Fibroblast of lung (primary cell): ENCODE data around the gene SRSF2. TPM values are rescaled to one million over a fixed set of nuclear protein-coding genes. Genes with fewer than 3 reads are reported as not detected.

ENCODE experiments used
- DNase-seq, 2 donors: peaks; one replicate each; pipeline versions ENCODE4 v3.0.0 to v3.0.0-alpha.2; 2010; ENCODE audit warnings: low read depth in 2 of 2
- H2AFZ ChIP-seq: 2 replicates; pipeline ENCODE4 v1.5.1; 2012; ENCODE audit warnings: low read length, control low read depth, inconsistent platforms
- H3K27ac ChIP-seq: 2 replicates; pipeline ENCODE4 v1.5.1; 2011; ENCODE audit warnings: low read length, control low read depth; ENCODE audit not compliant: insufficient read depth
- H3K27me3 ChIP-seq: 2 replicates; pipeline ENCODE4 v1.5.1; 2011; ENCODE audit warnings: mild to moderate bottlenecking, low read length; ENCODE audit not compliant: control insufficient read depth, insufficient read depth
- H3K36me3 ChIP-seq: 2 replicates; pipeline ENCODE4 v1.5.1; 2011; ENCODE audit warnings: low read length; ENCODE audit not compliant: control insufficient read depth, insufficient read depth
- H3K4me1 ChIP-seq: 2 replicates; pipeline ENCODE4 v1.5.1; 2011; ENCODE audit warnings: low read length; ENCODE audit not compliant: control insufficient read depth, insufficient read depth; ENCODE audit errors: extremely low read depth
- H3K4me2 ChIP-seq: 2 replicates; pipeline ENCODE4 v1.5.1; 2011; ENCODE audit warnings: low read length, control low read depth; ENCODE audit not compliant: insufficient read depth; ENCODE audit errors: extremely low read depth
- H3K4me3 ChIP-seq, 4 experiments: fragments of 200-600 bp in 1 of 4; sonication (generic) in 1 of 4; replicated peaks in 1 of 4; 2 replicates each; pipeline ENCODE4 v1.5.1; 2011 to 2016; ENCODE audit warnings: low read length in 4 of 4, low read depth in 3 of 4, mild to moderate bottlenecking in 3 of 4, control low read depth in 2 of 4, inconsistent platforms in 1 of 4, mixed read lengths in 1 of 4; ENCODE audit not compliant: insufficient read depth in 1 of 4; ENCODE audit errors: control extremely low read depth in 1 of 4
- H3K79me2 ChIP-seq: 2 replicates; pipeline ENCODE4 v1.5.1; 2012; ENCODE audit warnings: mild to moderate bottlenecking, low read length, inconsistent platforms; ENCODE audit not compliant: control insufficient read depth, insufficient read depth
- H3K9ac ChIP-seq: 2 replicates; pipeline ENCODE4 v1.5.1; 2011; ENCODE audit warnings: mild to moderate bottlenecking, low read length, control low read depth; ENCODE audit not compliant: insufficient read depth
- H3K9me3 ChIP-seq: 2 replicates; pipeline ENCODE4 v1.5.1; 2012; ENCODE audit warnings: low read depth, low read length; ENCODE audit not compliant: control insufficient read depth, insufficient read depth
- H4K20me1 ChIP-seq: 2 replicates; pipeline ENCODE4 v1.5.1; 2011; ENCODE audit warnings: low read length; ENCODE audit not compliant: control insufficient read depth, insufficient read depth; ENCODE audit errors: extremely low read depth
- EZH2 ChIP-seq: IDR thresholded peaks from 2 replicates; pipeline ENCODE4 v1.5.1; 2012; ENCODE audit warnings: low read length, control low read depth, mild to moderate bottlenecking; ENCODE audit errors: missing control alignments
- polyA plus RNA-seq, 2 donors: library from polyadenylated mRNA; depleted of rRNA in 1 of 2; stranded (reverse) in 1 of 2; unstranded in 1 of 2; fragments of >200 nt; gene quantifications; 2 replicates each; pipeline ENCODE4 v1.2.1, GENCODE V29; 2011 to 2012; ENCODE audit warnings: missing spikeins in 1 of 2
- total RNA-seq: library from RNA; depleted of rRNA; stranded (reverse); fragments of >200 nt; gene quantifications from 2 replicates; pipeline ENCODE4 v1.2.1, GENCODE V29; 2014
- TF ChIP-seq, protein P1 (sequence below), 2 donors: IDR thresholded peaks in 1 of 2; conservative IDR thresholded peaks in 1 of 2; 1 replicate in 1 of 2; 2 replicates in 1 of 2; pipeline ENCODE4 v1.5.1; 2011 to 2012; ENCODE audit warnings: low read length in 2 of 2, control low read depth in 1 of 2, inconsistent platforms in 1 of 2, low read depth in 1 of 2, mild to moderate bottlenecking in 1 of 2

SRSF2 gene
- total and polyA plus RNA-seq, 2 donors (not counting 1 experiment from before 2014, with no cell fraction given) = 77.5 to 203 TPM

- Histone ChIP-seq H3K4me3 (no peak overlapping the region), H3K79me2 (peaks cover 14% of the 10 kb centered on the region), H3K9me3 (no peaks in the 10 kb centered on the region), H3K36me3 (peaks cover 16% of the 10 kb centered on the region), H4K20me1 (no peaks in the 10 kb centered on the region), H3K4me2 (no peak overlapping the region), H2AFZ (no peak overlapping the region), H3K9ac (no peak overlapping the region), H3K27me3 (no peaks in the 10 kb centered on the region), H3K27ac (no peak overlapping the region), H3K4me1 (peaks cover 20% of the 10 kb centered on the region)
- no peak for DNase-seq
- no peak for TF ChIP-seq EZH2
- TF ChIP-seq, protein P1, sequence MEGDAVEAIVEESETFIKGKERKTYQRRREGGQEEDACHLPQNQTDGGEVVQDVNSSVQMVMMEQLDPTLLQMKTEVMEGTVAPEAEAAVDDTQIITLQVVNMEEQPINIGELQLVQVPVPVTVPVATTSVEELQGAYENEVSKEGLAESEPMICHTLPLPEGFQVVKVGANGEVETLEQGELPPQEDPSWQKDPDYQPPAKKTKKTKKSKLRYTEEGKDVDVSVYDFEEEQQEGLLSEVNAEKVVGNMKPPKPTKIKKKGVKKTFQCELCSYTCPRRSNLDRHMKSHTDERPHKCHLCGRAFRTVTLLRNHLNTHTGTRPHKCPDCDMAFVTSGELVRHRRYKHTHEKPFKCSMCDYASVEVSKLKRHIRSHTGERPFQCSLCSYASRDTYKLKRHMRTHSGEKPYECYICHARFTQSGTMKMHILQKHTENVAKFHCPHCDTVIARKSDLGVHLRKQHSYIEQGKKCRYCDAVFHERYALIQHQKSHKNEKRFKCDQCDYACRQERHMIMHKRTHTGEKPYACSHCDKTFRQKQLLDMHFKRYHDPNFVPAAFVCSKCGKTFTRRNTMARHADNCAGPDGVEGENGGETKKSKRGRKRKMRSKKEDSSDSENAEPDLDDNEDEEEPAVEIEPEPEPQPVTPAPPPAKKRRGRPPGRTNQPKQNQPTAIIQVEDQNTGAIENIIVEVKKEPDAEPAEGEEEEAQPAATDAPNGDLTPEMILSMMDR (conservative IDR thresholded peaks at IDR 0.05 in 1 of 2, IDR thresholded peaks at IDR 0.05 in 1 of 2; ENCODE audit: low read depth in 1 of 2, low read length in 2 of 2) = no peak
Observed at GRCh38 chr17:76686538-76687297, 50.4 kb downstream of the SRSF2 start.

- no peak overlapping the region for H3K4me2 ChIP-seq
- H3K27me3 ChIP-seq = no peaks in the 10 kb centered on the region
- no peak overlapping the region for H3K27ac ChIP-seq
- TF ChIP-seq, protein P1 (conservative IDR thresholded peaks at IDR 0.05 in 1 of 2, IDR thresholded peaks at IDR 0.05 in 1 of 2; ENCODE audit: low read depth in 1 of 2, low read length in 2 of 2) = no peak
- TF ChIP-seq EZH2 = no peak
- no peak overlapping the region for H3K4me3 ChIP-seq
- no peak for DNase-seq
- no peak overlapping the region for H3K9ac ChIP-seq
- no peaks in the 10 kb centered on the region for H3K9me3 ChIP-seq
- H4K20me1 ChIP-seq = no peaks in the 10 kb centered on the region
- peaks cover 18% of the 10 kb centered on the region for H3K36me3 ChIP-seq
- no peak overlapping the region for H2AFZ ChIP-seq
- H3K79me2 ChIP-seq = peaks cover 7% of the 10 kb centered on the region
- H3K4me1 ChIP-seq = peaks cover 20% of the 10 kb centered on the region
Observed at GRCh38 chr17:76685846-76686245, 51.3 kb downstream of the SRSF2 start.

DNA sequence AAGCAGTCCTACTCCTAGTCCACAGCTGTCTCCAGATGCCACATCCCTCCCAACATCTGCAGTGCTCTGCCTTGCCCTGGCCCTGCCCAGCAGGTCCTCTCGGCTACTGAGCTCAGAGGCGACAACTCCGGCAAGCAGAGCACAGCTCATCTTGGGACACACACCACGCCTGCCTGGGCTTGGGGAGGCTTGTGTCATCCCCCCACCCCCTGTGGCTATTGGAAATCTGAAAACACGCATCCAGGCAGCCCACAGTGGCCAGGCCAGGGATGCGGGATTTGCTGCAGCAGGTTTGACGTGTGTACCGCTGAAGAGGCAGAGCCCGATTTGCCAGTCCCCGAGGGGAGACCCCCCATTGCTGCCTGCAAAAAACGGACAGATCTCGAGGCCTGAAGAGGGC lies 51.8 kb downstream of the SRSF2 start:
- Histone ChIP-seq H4K20me1 (no peaks in the 10 kb centered on the region), H3K36me3 (peaks cover 18% of the 10 kb centered on the region), H3K9me3 (no peaks in the 10 kb centered on the region), H3K27me3 (no peaks in the 10 kb centered on the region), H2AFZ (no peak overlapping the region), H3K9ac (no peak overlapping the region), H3K27ac (no peak overlapping the region), H3K79me2 (peaks cover 7% of the 10 kb centered on the region), H3K4me3 (no peak overlapping the region), H3K4me1 (peaks cover 20% of the 10 kb centered on the region), H3K4me2 (no peak overlapping the region)
- no peak for DNase-seq
- TF ChIP-seq, protein P1 (conservative IDR thresholded peaks at IDR 0.05 in 1 of 2, IDR thresholded peaks at IDR 0.05 in 1 of 2; ENCODE audit: low read depth in 1 of 2, low read length in 2 of 2) = no peak
- TF ChIP-seq EZH2 = no peak
